WI38 (cell line): ENCODE data around the gene CST11.

Experiments
- H3K4me3 ChIP-seq: 2 replicates; pipeline ENCODE4 v1.5.1; 2011; ENCODE audit warnings: low read depth, mild to moderate bottlenecking, control low read depth, low read length
- CTCF ChIP-seq: IDR thresholded peaks from 2 replicates; pipeline ENCODE4 v1.5.1; 2012; ENCODE audit warnings: low read depth, mild to moderate bottlenecking, control low read depth, low read length

CST11 gene

GRCh38 chr20:23401051-23401450 lies 51.6 kb downstream of the CST11 start:
- H3K4me3 ChIP-seq: no peak overlapping the region
- no peak for TF ChIP-seq CTCF
